Measurements from ENCODE around the gene CROT. TPM values are rescaled to one million over a fixed set of nuclear protein-coding genes. Genes with fewer than 3 reads are reported as not detected.
"Not testable (repeated sequence)": the region's sequence is repeated elsewhere in the genome, so short reads cannot be mapped to it uniquely, and the experiment has no call there.

CROT gene
- total and polyA plus RNA-seq, 9 donors = 8.0 to 21.8 (median 16.1) TPM

GRCh38 chr7:87316097-87316700 is 29.3 kb upstream of the CROT start:
- intact Hi-C loops (cut with DNase I) = no loop called here
- no peak for TF ChIP-seq POLR2A (IDR thresholded peaks at IDR 0.05)
- no peak for TF ChIP-seq EP300 (IDR thresholded peaks at IDR 0.05)
- no peak for TF ChIP-seq CTCF (IDR thresholded peaks at IDR 0.05)
- DNase-seq = no peak
- Histone ChIP-seq H3K9me3 (no peaks in the 10 kb centered on the region), H3K27me3 (no peaks in the 10 kb centered on the region), H3K27ac (no peak overlapping the region), H3K36me3 (no peaks in the 10 kb centered on the region), H3K4me3 (no peak overlapping the region), H3K4me1 (ENCODE audit: insufficient read depth) (no peaks in the 10 kb centered on the region)
- WGBS, 3 donors = 77 to 82% (median 80%) methylated on average over 3 of the region's 3 CpGs

GRCh38 chr7:87316846-87317552 is 28.5 kb upstream of the CROT start:
- intact Hi-C loops (cut with DNase I) = no loop called here
- no peak for TF ChIP-seq POLR2A (IDR thresholded peaks at IDR 0.05)
- no peak for TF ChIP-seq CTCF (IDR thresholded peaks at IDR 0.05)
- no peak for TF ChIP-seq EP300 (IDR thresholded peaks at IDR 0.05)
- WGBS, 3 donors = 18 to 39% (median 35%) methylated on average over 1 of the region's 1 CpG
- H3K9me3 ChIP-seq = no peaks in the 10 kb centered on the region
- H3K4me3 ChIP-seq = no peak overlapping the region
- no peaks in the 10 kb centered on the region for H3K36me3 ChIP-seq
- no peak for DNase-seq
- no peaks in the 10 kb centered on the region for H3K4me1 ChIP-seq (ENCODE audit: insufficient read depth)
- H3K27me3 ChIP-seq = no peaks in the 10 kb centered on the region
- no peak overlapping the region for H3K27ac ChIP-seq

- no peak for DNase-seq
- Histone ChIP-seq H3K4me3 (no peak overlapping the region), H3K4me1 (ENCODE audit: insufficient read depth) (no peaks in the 10 kb centered on the region), H3K36me3 (no peaks in the 10 kb centered on the region), H3K9me3 (no peaks in the 10 kb centered on the region), H3K27ac (no peak overlapping the region), H3K27me3 (no peaks in the 10 kb centered on the region)
- TF ChIP-seq POLR2A (IDR thresholded peaks at IDR 0.05) = no peak
- no peak for TF ChIP-seq EP300 (IDR thresholded peaks at IDR 0.05)
- no peak for TF ChIP-seq CTCF (IDR thresholded peaks at IDR 0.05)
- WGBS, 3 donors = 96 to 99% (median 98%) methylated on average over 2 of the region's 2 CpGs
- intact Hi-C loops (cut with DNase I) = no loop called here
These were observed 27.7 kb upstream of the CROT start for GRCh38 chr7:87317691-87318245.

GRCh38 chr7:87318741-87319140 is 26.7 kb upstream of the CROT start:
- no peak overlapping the region for H3K4me3 ChIP-seq
- intact Hi-C loops (cut with DNase I) = no loop called here
- no peak overlapping the region for H3K27ac ChIP-seq
- H3K36me3 ChIP-seq = no peaks in the 10 kb centered on the region
- 54 to 68% (median 67%) methylated on average over 1 of the region's 1 CpG for WGBS, 3 donors
- no peaks in the 10 kb centered on the region for H3K4me1 ChIP-seq (ENCODE audit: insufficient read depth)
- DNase-seq = no peak
- TF ChIP-seq POLR2A (IDR thresholded peaks at IDR 0.05) (no peak), EP300 (IDR thresholded peaks at IDR 0.05) (no peak), CTCF (IDR thresholded peaks at IDR 0.05) (no peak)
- H3K27me3 ChIP-seq = no peaks in the 10 kb centered on the region
- no peaks in the 10 kb centered on the region for H3K9me3 ChIP-seq

GRCh38 chr7:87319154-87319581 is 26.3 kb upstream of the CROT start:
- not testable (repeated sequence) for H3K4me3 ChIP-seq, H3K27me3 ChIP-seq

More at GRCh38 chr7:87319154-87319581, 26.3 kb upstream of the CROT start:
- 63 to 88% (median 76%) methylated on average over 8 of the region's 8 CpGs for WGBS, 3 donors
- DNase-seq; H3K27ac ChIP-seq; H3K4me1 ChIP-seq (ENCODE audit: insufficient read depth); H3K9me3 ChIP-seq; intact Hi-C loops (cut with DNase I); H3K36me3 ChIP-seq: not testable (repeated sequence)

All from ovary (tissue), 9 donors.